ENCODE results near the gene B3GALT2.

DNA sequence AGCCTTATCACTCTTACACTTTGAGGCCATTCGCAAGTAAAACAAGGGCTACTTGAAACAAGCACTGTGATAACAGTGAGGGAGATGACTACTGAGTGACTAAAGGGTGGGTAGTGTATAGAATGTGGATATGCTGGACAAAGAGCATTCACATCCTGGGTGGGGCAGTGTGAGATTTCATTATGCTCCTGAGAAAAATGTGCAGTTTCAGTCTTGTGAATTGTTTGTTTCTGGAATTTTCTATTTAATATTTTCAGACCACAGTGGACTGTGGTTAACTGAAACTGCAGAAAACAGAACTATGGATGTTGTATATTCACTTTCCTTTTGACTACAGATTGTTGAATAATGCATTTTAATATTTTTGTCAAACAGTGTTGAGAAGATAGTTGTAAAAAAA, 25.1 kb upstream of the B3GALT2 start:
- TF ChIP-seq, protein P1, sequence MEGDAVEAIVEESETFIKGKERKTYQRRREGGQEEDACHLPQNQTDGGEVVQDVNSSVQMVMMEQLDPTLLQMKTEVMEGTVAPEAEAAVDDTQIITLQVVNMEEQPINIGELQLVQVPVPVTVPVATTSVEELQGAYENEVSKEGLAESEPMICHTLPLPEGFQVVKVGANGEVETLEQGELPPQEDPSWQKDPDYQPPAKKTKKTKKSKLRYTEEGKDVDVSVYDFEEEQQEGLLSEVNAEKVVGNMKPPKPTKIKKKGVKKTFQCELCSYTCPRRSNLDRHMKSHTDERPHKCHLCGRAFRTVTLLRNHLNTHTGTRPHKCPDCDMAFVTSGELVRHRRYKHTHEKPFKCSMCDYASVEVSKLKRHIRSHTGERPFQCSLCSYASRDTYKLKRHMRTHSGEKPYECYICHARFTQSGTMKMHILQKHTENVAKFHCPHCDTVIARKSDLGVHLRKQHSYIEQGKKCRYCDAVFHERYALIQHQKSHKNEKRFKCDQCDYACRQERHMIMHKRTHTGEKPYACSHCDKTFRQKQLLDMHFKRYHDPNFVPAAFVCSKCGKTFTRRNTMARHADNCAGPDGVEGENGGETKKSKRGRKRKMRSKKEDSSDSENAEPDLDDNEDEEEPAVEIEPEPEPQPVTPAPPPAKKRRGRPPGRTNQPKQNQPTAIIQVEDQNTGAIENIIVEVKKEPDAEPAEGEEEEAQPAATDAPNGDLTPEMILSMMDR (IDR thresholded peaks at IDR 0.05), result no peak
- no peak for TF ChIP-seq POLR2A (IDR thresholded peaks at IDR 0.05)

All from ovary (tissue), 3 donors.